ENCODE data around the gene WEE2. TPM values are rescaled to one million over a fixed set of nuclear protein-coding genes. Genes with fewer than 3 reads are reported as not detected.

The WEE2 gene
- total RNA-seq, 1 donor: not detected

DNA sequence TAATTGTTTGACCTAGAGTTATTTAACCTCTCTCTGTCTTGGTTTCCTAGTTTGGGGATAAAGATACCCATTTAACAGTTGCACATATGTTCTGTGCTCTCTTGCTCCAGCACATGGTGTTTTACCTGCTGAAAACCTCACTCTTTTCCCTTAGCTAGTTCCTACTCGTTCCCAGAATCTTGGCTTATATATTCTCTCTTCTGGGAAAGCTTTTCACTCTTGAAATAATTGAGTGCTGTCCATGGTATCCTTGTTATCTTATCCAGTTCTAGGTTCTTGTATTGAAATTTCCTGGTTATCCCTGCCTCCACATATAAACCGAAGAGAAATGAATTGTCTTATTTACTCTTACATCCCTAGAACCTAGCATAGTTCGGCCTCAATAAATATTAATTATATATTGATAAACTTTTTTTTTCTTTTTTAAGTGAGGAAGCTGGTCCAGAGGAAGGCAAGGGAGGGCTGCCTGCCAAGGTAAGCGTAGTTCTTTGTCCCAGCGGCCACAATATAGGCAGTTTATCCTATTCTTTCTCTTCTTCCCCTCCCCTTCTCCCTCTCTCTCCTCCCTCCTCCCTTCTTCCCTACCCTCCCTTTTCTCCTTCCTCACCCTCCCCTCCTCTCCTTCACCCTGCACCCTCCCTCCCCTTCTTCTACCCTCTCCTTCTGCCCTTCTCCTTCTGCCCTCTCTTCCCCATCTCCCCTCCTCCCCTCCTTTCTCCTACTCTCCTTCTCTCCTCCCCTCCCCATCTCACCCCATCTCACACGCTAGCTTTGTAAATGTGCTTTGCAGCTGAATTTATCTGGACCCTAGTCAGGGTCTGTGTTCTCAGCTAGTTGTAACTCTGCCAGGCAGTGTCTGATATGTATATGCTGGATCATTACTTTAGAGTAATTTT lies 7.9 kb downstream of the WEE2 start:
- no peak overlapping the region for H3K4me3 ChIP-seq (ENCODE audit: low read depth, low read length)
- TF ChIP-seq, protein P1, sequence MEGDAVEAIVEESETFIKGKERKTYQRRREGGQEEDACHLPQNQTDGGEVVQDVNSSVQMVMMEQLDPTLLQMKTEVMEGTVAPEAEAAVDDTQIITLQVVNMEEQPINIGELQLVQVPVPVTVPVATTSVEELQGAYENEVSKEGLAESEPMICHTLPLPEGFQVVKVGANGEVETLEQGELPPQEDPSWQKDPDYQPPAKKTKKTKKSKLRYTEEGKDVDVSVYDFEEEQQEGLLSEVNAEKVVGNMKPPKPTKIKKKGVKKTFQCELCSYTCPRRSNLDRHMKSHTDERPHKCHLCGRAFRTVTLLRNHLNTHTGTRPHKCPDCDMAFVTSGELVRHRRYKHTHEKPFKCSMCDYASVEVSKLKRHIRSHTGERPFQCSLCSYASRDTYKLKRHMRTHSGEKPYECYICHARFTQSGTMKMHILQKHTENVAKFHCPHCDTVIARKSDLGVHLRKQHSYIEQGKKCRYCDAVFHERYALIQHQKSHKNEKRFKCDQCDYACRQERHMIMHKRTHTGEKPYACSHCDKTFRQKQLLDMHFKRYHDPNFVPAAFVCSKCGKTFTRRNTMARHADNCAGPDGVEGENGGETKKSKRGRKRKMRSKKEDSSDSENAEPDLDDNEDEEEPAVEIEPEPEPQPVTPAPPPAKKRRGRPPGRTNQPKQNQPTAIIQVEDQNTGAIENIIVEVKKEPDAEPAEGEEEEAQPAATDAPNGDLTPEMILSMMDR (IDR thresholded peaks at IDR 0.05; ENCODE audit: insufficient read depth, low read depth, low read length): no peak
- DNase-seq (ENCODE audit: low read depth): no peak

DNA sequence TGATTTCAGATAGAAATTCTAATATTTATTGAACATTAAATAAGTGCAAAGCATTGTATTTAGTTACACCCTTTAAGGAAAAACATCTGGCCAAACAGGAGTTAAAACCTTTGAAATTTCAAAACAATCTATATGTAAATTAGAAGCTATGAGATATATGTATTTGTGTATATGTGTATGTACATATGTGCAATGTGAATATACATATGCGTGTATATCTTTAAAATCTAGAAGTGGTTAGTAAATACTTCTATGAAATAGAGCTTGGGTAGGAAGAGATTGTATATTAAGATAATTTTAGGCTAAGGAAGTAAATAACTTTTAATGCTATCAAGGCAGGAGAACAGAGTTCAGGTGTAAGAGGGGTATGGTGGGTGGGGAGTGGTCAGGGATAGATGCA lies 9.3 kb downstream of the WEE2 start:
- DNase-seq (ENCODE audit: low read depth): no peak
- TF ChIP-seq, protein P1 (IDR thresholded peaks at IDR 0.05; ENCODE audit: insufficient read depth, low read depth, low read length): no peak
- no peak overlapping the region for H3K4me3 ChIP-seq (ENCODE audit: low read depth, low read length)

DNA sequence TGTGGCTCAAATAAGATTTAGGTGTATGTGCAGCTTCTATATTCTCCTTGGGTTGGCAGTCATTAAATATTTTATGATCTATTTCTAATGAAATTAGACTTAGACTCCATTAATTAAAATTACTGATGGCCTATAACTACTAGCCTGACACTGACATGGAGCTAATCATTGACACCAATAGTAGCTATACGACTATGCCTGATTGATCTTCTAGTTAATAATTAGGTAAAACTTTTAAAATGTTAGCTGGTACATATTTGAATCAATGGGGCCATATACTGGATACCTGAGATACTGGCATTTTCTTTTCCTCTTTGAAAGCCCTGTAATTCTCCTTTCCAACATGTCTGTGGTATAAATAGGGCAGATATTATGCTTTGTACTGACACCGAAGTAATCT lies 14.4 kb downstream of the WEE2 start:
- TF ChIP-seq, protein P1 (IDR thresholded peaks at IDR 0.05; ENCODE audit: insufficient read depth, low read depth, low read length): no peak
- H3K4me3 ChIP-seq (ENCODE audit: low read depth, low read length): no peak overlapping the region
- no peak for DNase-seq (ENCODE audit: low read depth)

DNA sequence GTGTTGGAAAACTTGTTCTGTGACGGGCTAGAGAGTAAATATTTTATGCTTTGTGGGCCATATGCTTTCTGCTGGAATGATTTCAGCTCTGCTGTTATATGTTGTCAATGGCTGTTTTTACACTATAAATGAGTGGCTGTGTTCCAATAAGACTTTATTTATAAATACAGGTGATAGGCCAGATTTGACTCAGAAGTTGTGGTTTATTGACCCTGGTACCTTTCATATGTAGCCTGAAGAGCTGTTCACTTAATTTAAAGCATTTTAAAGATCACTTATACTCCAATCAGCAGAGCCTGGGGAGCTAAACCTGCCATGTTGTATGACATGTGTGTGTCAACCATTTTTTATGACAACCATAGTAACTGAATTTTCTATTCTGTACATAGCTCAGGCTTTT lies 20.9 kb downstream of the WEE2 start:
- TF ChIP-seq, protein P1 (IDR thresholded peaks at IDR 0.05; ENCODE audit: insufficient read depth, low read depth, low read length): no peak
- no peak overlapping the region for H3K4me3 ChIP-seq (ENCODE audit: low read depth, low read length)
- no peak for DNase-seq (ENCODE audit: low read depth)

DNA sequence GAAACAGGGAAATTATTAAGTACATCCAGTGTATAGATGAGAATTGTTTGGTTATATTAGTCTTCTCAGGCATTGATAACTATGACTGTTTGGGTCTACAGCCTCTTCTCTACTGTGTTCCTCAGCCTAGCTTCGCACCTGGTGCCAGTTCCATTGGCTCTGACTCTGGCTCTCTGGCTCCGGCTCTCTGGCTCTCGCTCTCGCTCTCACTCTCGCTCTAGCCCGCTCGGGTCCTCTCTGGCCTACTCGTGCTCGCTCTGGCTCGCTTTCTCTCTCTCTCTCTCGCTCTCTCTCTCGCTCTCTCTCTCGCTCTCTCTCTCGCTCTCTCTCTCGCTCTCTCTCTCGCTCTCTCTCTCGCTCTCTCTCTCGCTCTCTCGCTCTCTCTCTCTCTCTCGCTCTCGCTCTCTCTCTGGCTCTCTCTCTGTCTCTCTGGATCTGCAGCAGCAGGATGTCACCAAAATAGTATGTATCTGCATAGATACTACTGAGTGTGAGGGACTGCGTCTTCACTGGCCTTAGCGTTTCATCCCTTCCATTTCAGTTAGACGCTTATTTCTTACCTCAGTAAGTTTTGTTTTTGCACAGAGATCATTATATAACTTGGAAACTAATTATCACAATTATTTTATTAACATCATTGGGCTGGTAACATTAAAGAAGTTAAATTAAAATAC lies 23.5 kb downstream of the WEE2 start:
- TF ChIP-seq, protein P1 (IDR thresholded peaks at IDR 0.05; ENCODE audit: insufficient read depth, low read depth, low read length): no peak
- no peak overlapping the region for H3K4me3 ChIP-seq (ENCODE audit: low read depth, low read length)
- DNase-seq (ENCODE audit: low read depth): no peak

DNA sequence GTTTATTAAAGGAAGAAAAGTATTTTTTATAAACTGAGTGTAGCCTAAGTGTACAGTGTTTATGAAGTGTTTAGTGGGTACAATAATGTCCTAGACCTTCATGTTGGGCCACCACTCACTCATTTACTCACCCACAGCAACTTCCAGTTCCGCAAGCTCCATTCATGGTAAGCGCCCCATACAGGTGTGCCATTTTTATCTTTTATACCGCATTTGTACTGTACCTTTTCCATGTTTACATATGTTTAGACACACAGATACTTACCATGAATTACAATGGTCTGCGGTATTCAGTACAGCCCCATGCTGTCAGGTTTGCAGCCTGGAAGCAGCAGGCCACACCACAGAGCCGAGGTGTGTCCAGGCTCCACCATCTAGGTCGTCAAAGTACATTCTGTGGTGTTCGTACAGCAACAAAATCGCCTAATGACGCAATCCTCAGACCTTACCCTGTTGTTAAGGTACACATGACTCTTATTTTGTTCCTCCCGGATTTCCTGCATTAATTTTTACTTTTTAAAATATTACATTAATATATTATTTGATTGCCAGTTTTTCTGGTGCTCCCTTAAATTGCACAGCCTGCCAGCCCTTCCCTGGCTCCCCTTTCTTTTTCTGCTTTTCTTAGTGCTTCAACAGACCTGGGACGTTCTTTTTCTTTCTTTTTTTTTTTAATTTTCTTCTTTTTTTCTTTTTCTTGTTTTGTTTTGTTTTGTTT lies 29.1 kb downstream of the WEE2 start:
- DNase-seq (ENCODE audit: low read depth): peak; percentile 45
- TF ChIP-seq, protein P1 (IDR thresholded peaks at IDR 0.05; ENCODE audit: insufficient read depth, low read depth, low read length): no peak
- peak overlapping the region; percentile 74 for H3K4me3 ChIP-seq (ENCODE audit: low read depth, low read length)

Measured in fibroblast of villous mesenchyme (primary cell).